HepG2 (cell line): ENCODE measurements around the gene LRRC45. TPM values are rescaled to one million over a fixed set of nuclear protein-coding genes. Genes with fewer than 3 reads are reported as not detected.

Experiments used
- AGO2 ChIP-seq: fragments of 200-400 bp; formaldehyde crosslinking; optimal IDR thresholded peaks from 2 replicates; pipeline ENCODE3; 2017; ENCODE audit warnings: mild to moderate bottlenecking, low read depth, low read length, moderate library complexity
- ATF7-NPFF ChIP-seq: sonication (generic); formaldehyde crosslinking; IDR thresholded peaks from 2 replicates; pipeline ENCODE4 v1.8.1; 2023; ENCODE audit warnings: mild to moderate bottlenecking, low read depth, missing genetic modification reagents, moderate library complexity
- CEBPG ChIP-seq: IDR thresholded peaks from 2 replicates; pipeline ENCODE4 v1.6.1; 2016
- CENPBD1 ChIP-seq: sonication (generic); formaldehyde crosslinking; IDR thresholded peaks from 2 replicates; pipeline ENCODE4 v1.8.0; 2022; ENCODE audit warnings: missing genetic modification reagents, low read depth, mild to moderate bottlenecking, borderline replicate concordance
- EEA1 ChIP-seq: sonication (generic); formaldehyde crosslinking; IDR thresholded peaks from 2 replicates; pipeline ENCODE4 v1.5.1; 2020; ENCODE audit warnings: mild to moderate bottlenecking, missing genetic modification reagents, borderline replicate concordance
- GATA4 ChIP-seq: sonication (generic); IDR thresholded peaks from 2 replicates; pipeline ENCODE4 v1.6.1; 2016; ENCODE audit warnings: antibody characterized with exemption, low read depth, borderline replicate concordance
- HES4 ChIP-seq: sonication (generic); formaldehyde crosslinking; IDR thresholded peaks from 2 replicates; pipeline ENCODE4 v1.9.0; 2021; ENCODE audit warnings: mild to moderate bottlenecking, missing genetic modification reagents, borderline replicate concordance
- HHEX ChIP-seq: IDR thresholded peaks from 2 replicates; pipeline ENCODE4 v1.6.1; 2016; ENCODE audit warnings: control low read depth
- JUND ChIP-seq: sonication (generic); formaldehyde crosslinking; IDR thresholded peaks from 2 replicates; pipeline ENCODE4 v1.8.0; 2022; ENCODE audit warnings: mild to moderate bottlenecking, missing genetic modification reagents
- NKX3-1 ChIP-seq: sonication (generic); formaldehyde crosslinking; IDR thresholded peaks from 2 replicates; pipeline ENCODE4 v1.5.0; 2020; ENCODE audit warnings: missing genetic modification reagents
- PCBP1 ChIP-seq: fragments of 200-400 bp; formaldehyde crosslinking; IDR thresholded peaks from 2 replicates; pipeline ENCODE4 v1.6.1; 2017; ENCODE audit warnings: mild to moderate bottlenecking, low read depth, low read length, borderline replicate concordance
- PHF21A ChIP-seq: sonication (generic); formaldehyde crosslinking; IDR thresholded peaks from 2 replicates; pipeline ENCODE4 v1.5.0; 2020; ENCODE audit warnings: mild to moderate bottlenecking, missing genetic modification reagents
- PHF8 ChIP-seq: sonication (generic); formaldehyde crosslinking; IDR thresholded peaks from 2 replicates; pipeline ENCODE4 v1.5.0; 2020; ENCODE audit warnings: missing genetic modification reagents
- RORA ChIP-seq: sonication (generic); formaldehyde crosslinking; IDR thresholded peaks from 2 replicates; pipeline ENCODE4 v1.5.0; 2020; ENCODE audit warnings: mild to moderate bottlenecking, missing genetic modification reagents, moderate library complexity
- SMAD9 ChIP-seq: sonication (generic); formaldehyde crosslinking; IDR thresholded peaks from 2 replicates; pipeline ENCODE4 v1.5.1; 2020; ENCODE audit warnings: mild to moderate bottlenecking, missing genetic modification reagents
- SOX5 ChIP-seq: IDR thresholded peaks from 2 replicates; pipeline ENCODE4 v1.6.1; 2016; ENCODE audit warnings: borderline replicate concordance
- TCF12 ChIP-seq, 2 experiments: fragments of 450-650 bp in 1 of 2; sonication (generic) in 1 of 2; formaldehyde crosslinking in 1 of 2; IDR thresholded peaks; 2 replicates each; pipeline versions ENCODE4 v1.6.1 to v1.8.0; 2017 to 2022; ENCODE audit warnings: antibody characterized with exemption in 1 of 2, mild to moderate bottlenecking in 1 of 2, missing genetic modification reagents in 1 of 2, moderate library complexity in 1 of 2
- TEAD3 ChIP-seq: optimal IDR thresholded peaks from 2 replicates; pipeline ENCODE3; 2016; ENCODE audit warnings: borderline replicate concordance
- XBP1 ChIP-seq: sonication (generic); formaldehyde crosslinking; IDR thresholded peaks from 2 replicates; pipeline ENCODE4 v1.5.0; 2020; ENCODE audit warnings: missing genetic modification reagents
- ZBTB1 ChIP-seq: sonication (generic); formaldehyde crosslinking; IDR thresholded peaks from 2 replicates; pipeline ENCODE4 v1.4.0; 2020; ENCODE audit warnings: missing genetic modification reagents, borderline replicate concordance
- ZKSCAN5 ChIP-seq: sonication (generic); formaldehyde crosslinking; IDR thresholded peaks from 2 replicates; pipeline ENCODE4 v1.5.1; 2020; ENCODE audit warnings: mild to moderate bottlenecking, missing genetic modification reagents
- ZNF230 ChIP-seq: sonication (generic); formaldehyde crosslinking; IDR thresholded peaks from 2 replicates; pipeline ENCODE4 v1.4.0; 2020; ENCODE audit warnings: mild to moderate bottlenecking, missing genetic modification reagents
- ZNF276 ChIP-seq: sonication (generic); formaldehyde crosslinking; IDR thresholded peaks from 2 replicates; pipeline ENCODE4 v1.4.0; 2020; ENCODE audit warnings: mild to moderate bottlenecking, low read depth, missing genetic modification reagents
- ZNF292 ChIP-seq: sonication (generic); formaldehyde crosslinking; IDR thresholded peaks from 2 replicates; pipeline ENCODE4 v1.8.1; 2022; ENCODE audit warnings: mild to moderate bottlenecking, low read depth, missing genetic modification reagents, borderline replicate concordance
- ZNF382 ChIP-seq: sonication (generic); formaldehyde crosslinking; IDR thresholded peaks from 2 replicates; pipeline ENCODE4 v1.5.0; 2020; ENCODE audit warnings: missing genetic modification reagents, mild to moderate bottlenecking, borderline replicate concordance
- ZNF44 ChIP-seq: sonication (generic); formaldehyde crosslinking; IDR thresholded peaks from 2 replicates; pipeline ENCODE4 v1.5.1; 2020; ENCODE audit warnings: mild to moderate bottlenecking, missing genetic modification reagents
- ZNF547 ChIP-seq: sonication (generic); formaldehyde crosslinking; IDR thresholded peaks from 2 replicates; pipeline ENCODE4 v1.5.1; 2020; ENCODE audit warnings: mild to moderate bottlenecking, missing genetic modification reagents
- ZNF567 ChIP-seq: sonication (generic); formaldehyde crosslinking; IDR thresholded peaks from 2 replicates; pipeline ENCODE4 v1.8.1; 2023; ENCODE audit warnings: mild to moderate bottlenecking, missing genetic modification reagents, borderline replicate concordance
- ZNF619 ChIP-seq: sonication (generic); formaldehyde crosslinking; IDR thresholded peaks from 2 replicates; pipeline ENCODE4 v1.4.0; 2020; ENCODE audit warnings: mild to moderate bottlenecking, missing genetic modification reagents
- ZNF879 ChIP-seq: sonication (generic); formaldehyde crosslinking; IDR thresholded peaks from 2 replicates; pipeline ENCODE4 v1.8.1; 2023; ENCODE audit warnings: missing genetic modification reagents
- polyA plus RNA-seq, 8 experiments: library from polyadenylated mRNA; depleted of rRNA in 3 of 8; stranded (reverse) in 7 of 8; unstranded in 1 of 8; fragments of >200 nt; fragmentation: Illumina TruSeq in 4 of 8; extraction: Trizol in 4 of 8; gene quantifications; 2 replicates each; pipeline versions ENCODE4 v1.2.1 to v1.2.3, GENCODE V29; 2011 to 2016; ENCODE audit warnings: low read depth in 4 of 8, missing spikeins in 1 of 8, mixed read lengths in 1 of 8; ENCODE audit not compliant: insufficient read depth in 1 of 8
- total RNA-seq, 5 experiments: library from RNA; depleted of rRNA; stranded (reverse); fragments of >200 nt; fragmentation: Illumina TruSeq; extraction: Trizol; gene quantifications; 2 replicates each; pipeline ENCODE4 v1.2.3, GENCODE V29; 2016; ENCODE audit warnings: low read depth in 1 of 5

LRRC45 gene
- total and polyA plus RNA-seq, 2 of the 13 experiments (the other 11 are each of a cell fraction or from before 2014, with no cell fraction given): 11.6 to 48.1 TPM

GRCh38 chr17:81977211-81977808 is 45.8 kb upstream of the LRRC45 start, which contains the start of gene ASPSCR1 (continued):
- TF ChIP-seq TEAD3 (CRISPR knock-in tag): peak; percentile 10
- peak; percentile 97 for TF ChIP-seq HES4 (CRISPR knock-in tag)
- TF ChIP-seq ZBTB1: no peak
- peak; percentile 66; the same call in 1 of the 2 replicates for TF ChIP-seq SOX5 (CRISPR knock-in tag)
- TF ChIP-seq ZNF382 (CRISPR knock-in tag): no peak
- no peak for TF ChIP-seq SMAD9 (CRISPR knock-in tag)
- no peak for TF ChIP-seq HHEX (CRISPR knock-in tag)
- peak; percentile 41; the same call in 1 of the 2 replicates for TF ChIP-seq XBP1 (CRISPR knock-in tag)
- no peak for TF ChIP-seq TCF12 (IDR thresholded peaks at IDR 0.05)
- TF ChIP-seq TCF12 (CRISPR knock-in tag; IDR thresholded peaks at IDR 0.05): peak; percentile 93
- no peak for TF ChIP-seq JUND
- no peak for TF ChIP-seq RORA (CRISPR knock-in tag)
- TF ChIP-seq PCBP1: peak; percentile 50; the same call in 1 of the 2 replicates
- TF ChIP-seq ZNF230: 0 out of 2 replicates have a peak, but pooled peaks have one; percentile 40
- TF ChIP-seq AGO2: peak; percentile 50
- TF ChIP-seq CEBPG (CRISPR knock-in tag): no peak
- TF ChIP-seq ZNF879 (CRISPR knock-in tag): no peak
- TF ChIP-seq NKX3-1 (CRISPR knock-in tag): no peak
- no peak for TF ChIP-seq ZNF276 (CRISPR knock-in tag)
- TF ChIP-seq ZNF547 (CRISPR knock-in tag): peak; percentile 68; the same call in 1 of the 2 replicates
- TF ChIP-seq GATA4: peak; percentile 20; the same call in 1 of the 2 replicates
- TF ChIP-seq ZNF292 (CRISPR knock-in tag): no peak
- TF ChIP-seq EEA1 (CRISPR knock-in tag): 0 out of 2 replicates have a peak, but pooled peaks have one; percentile 7
- TF ChIP-seq ATF7-NPFF: peak; percentile 48
- TF ChIP-seq ZNF619 (CRISPR knock-in tag): no peak
- TF ChIP-seq PHF8 (CRISPR knock-in tag): peak; percentile 78
- no peak for TF ChIP-seq ZKSCAN5 (CRISPR knock-in tag)
- TF ChIP-seq CENPBD1 (CRISPR knock-in tag): no peak; the same call in 1 of the 2 replicates
- TF ChIP-seq PHF21A (CRISPR knock-in tag): no peak
- TF ChIP-seq ZNF44 (CRISPR knock-in tag): no peak
- TF ChIP-seq ZNF567 (CRISPR knock-in tag): peak; percentile 44; the same call in 1 of the 2 replicates
